Gastroesophageal sphincter (tissue), 4 donors: Measurements from ENCODE around the gene PHF23. TPM values are rescaled to one million over a fixed set of nuclear protein-coding genes. Genes with fewer than 3 reads are reported as not detected.

Source experiments
- ATAC-seq: fragments of 150-250 bp; one replicate; pipeline ENCODE4 v1.9.1; 2016; ENCODE audit warnings: mild to moderate bottlenecking, moderate library complexity
- H3K27ac ChIP-seq, 4 donors: fragments of 200-600 bp; sonication (generic) in 3 of 4; 1 replicate in 3 of 4; 2 replicates in 1 of 4; pipeline ENCODE4 v1.5.1; 2016 to 2019
- H3K27me3 ChIP-seq: fragments of 200-600 bp; sonication (generic); one replicate; pipeline ENCODE4 v1.5.1; 2019
- H3K36me3 ChIP-seq, 2 donors: fragments of 200-600 bp; sonication (generic); one replicate each; pipeline ENCODE4 v1.5.1; 2019; ENCODE audit warnings: control low read depth in 1 of 2
- H3K4me1 ChIP-seq, 3 donors: fragments of 200-600 bp; sonication (generic); 1 replicate in 2 of 3; 2 replicates in 1 of 3; pipeline ENCODE4 v1.5.1; 2016 to 2019; ENCODE audit warnings: control low read depth in 2 of 3
- H3K4me3 ChIP-seq, 2 donors: fragments of 200-600 bp; sonication (generic); one replicate each; pipeline ENCODE4 v1.5.1; 2019; ENCODE audit warnings: mild to moderate bottlenecking in 1 of 2, moderate library complexity in 1 of 2
- H3K9me3 ChIP-seq, 3 donors: fragments of 200-600 bp; sonication (generic); one replicate each; pipeline ENCODE4 v1.5.1; 2017 to 2019; ENCODE audit warnings: control low read depth in 2 of 3
- EP300 ChIP-seq: sonication (generic); formaldehyde crosslinking; IDR thresholded peaks from one replicate; pipeline ENCODE4 v1.6.1; 2017; ENCODE audit warnings: antibody characterized with exemption, mild to moderate bottlenecking
- POLR2A ChIP-seq, 2 donors: fragments of 450-650 bp; IDR thresholded peaks; one replicate each; pipeline ENCODE4 v1.6.1; 2017; ENCODE audit warnings: antibody characterized with exemption in 2 of 2, mild to moderate bottlenecking in 2 of 2, moderate library complexity in 1 of 2
- POLR2AphosphoS5 ChIP-seq: sonication (generic); formaldehyde crosslinking; IDR thresholded peaks from one replicate; pipeline ENCODE4 v1.6.1; 2017; ENCODE audit warnings: antibody characterized with exemption
- WGBS, 2 donors: methylation state at CpG; one replicate each; pipeline ENCODE4 v1.1.5; 2018; ENCODE audit warnings: low coverage in 1 of 2; 5-methylcytosine and 5-hydroxymethylcytosine counted together
- total RNA-seq, 4 donors: library from RNA; depleted of rRNA; stranded (reverse); fragments of >200 nt; gene quantifications; one replicate each; pipeline ENCODE4 v1.1.0, GENCODE V29; 2016
- TF ChIP-seq, protein P1 (sequence below), 4 experiments: fragments of 200-600 bp in 2 of 4; fragments of 450-650 bp in 2 of 4; sonication (generic) in 1 of 4; IDR thresholded peaks; one replicate each; pipeline ENCODE4 v1.5.1; 2017 to 2019; ENCODE audit warnings: antibody characterized with exemption in 4 of 4, mild to moderate bottlenecking in 2 of 4, moderate library complexity in 2 of 4

Gene PHF23
- total RNA-seq, 4 donors from 2014 or later, result 29.4 to 38.2 (median 31.0) TPM

DNA sequence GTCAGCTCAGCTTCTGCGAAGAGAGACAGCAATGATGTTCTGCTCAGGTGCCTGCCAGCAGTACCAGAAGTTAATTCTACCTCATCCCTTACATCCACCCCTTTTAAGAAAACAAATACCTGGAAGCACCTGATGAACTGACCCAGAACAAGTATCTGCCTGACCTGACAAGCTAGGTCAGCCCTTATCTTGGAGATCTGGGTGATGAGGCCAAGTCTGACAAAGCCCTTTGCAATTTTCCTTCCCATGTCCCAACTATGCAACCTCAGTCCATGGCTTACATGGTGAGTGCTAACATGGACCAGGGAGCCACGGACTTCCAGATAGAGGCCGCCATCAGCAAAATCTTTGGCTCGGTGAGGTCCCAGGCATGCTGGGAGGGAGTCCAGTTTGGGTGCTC is 15.9 kb downstream of the PHF23 start:
- TF ChIP-seq EP300, result no peak
- TF ChIP-seq, protein P1, sequence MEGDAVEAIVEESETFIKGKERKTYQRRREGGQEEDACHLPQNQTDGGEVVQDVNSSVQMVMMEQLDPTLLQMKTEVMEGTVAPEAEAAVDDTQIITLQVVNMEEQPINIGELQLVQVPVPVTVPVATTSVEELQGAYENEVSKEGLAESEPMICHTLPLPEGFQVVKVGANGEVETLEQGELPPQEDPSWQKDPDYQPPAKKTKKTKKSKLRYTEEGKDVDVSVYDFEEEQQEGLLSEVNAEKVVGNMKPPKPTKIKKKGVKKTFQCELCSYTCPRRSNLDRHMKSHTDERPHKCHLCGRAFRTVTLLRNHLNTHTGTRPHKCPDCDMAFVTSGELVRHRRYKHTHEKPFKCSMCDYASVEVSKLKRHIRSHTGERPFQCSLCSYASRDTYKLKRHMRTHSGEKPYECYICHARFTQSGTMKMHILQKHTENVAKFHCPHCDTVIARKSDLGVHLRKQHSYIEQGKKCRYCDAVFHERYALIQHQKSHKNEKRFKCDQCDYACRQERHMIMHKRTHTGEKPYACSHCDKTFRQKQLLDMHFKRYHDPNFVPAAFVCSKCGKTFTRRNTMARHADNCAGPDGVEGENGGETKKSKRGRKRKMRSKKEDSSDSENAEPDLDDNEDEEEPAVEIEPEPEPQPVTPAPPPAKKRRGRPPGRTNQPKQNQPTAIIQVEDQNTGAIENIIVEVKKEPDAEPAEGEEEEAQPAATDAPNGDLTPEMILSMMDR (IDR thresholded peaks at IDR 0.05), result no peak
- no peak for TF ChIP-seq POLR2A (IDR thresholded peaks at IDR 0.05)
- TF ChIP-seq POLR2AphosphoS5, result no peak
- Histone ChIP-seq H3K27me3 (no peaks in the 10 kb centered on the region), H3K36me3 (peaks cover 0 to 75% of the 10 kb centered on the region in 2 donors), H3K4me3 (no peak overlapping the region), H3K27ac (peak overlapping the region in 2 of 4 donors; percentile 7 to 38), H3K9me3 (no peaks in the 10 kb centered on the region), H3K4me1 (peaks cover 2 to 41% (median 7%) of the 10 kb centered on the region in 3 donors)
- no CpG with 5 or more reads among the region's 4 CpGs for whole genome bisulfite sequencing, 2 donors
- no peak for ATAC-seq

DNA sequence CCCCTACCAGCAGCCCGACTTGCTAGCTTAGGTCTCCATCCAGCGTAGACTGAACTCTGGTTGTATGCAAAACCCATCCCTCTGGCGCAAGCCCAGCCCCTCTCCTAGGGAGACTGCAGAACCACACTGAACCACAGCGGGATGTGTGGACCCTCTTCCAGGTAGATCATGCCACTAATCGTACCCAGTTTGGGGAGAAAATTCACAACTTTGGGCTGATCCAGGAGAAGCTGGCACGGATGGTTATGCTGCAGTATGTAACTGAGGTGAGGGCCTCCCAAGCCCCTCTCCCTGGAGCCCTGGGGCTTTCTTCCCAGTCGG is 16.3 kb downstream of the PHF23 start:
- 20% methylated on average over 1 of the region's 7 CpGs; no CpG with 5 or more reads in 1 of the 2 donors for WGBS, 2 donors
- Histone ChIP-seq H3K9me3 (no peaks in the 10 kb centered on the region), H3K4me1 (peaks cover 2 to 45% (median 11%) of the 10 kb centered on the region in 3 donors), H3K4me3 (no peak overlapping the region), H3K27me3 (no peaks in the 10 kb centered on the region), H3K36me3 (peaks cover 0 to 70% of the 10 kb centered on the region in 2 donors), H3K27ac (peak overlapping the region in 3 of 4 donors; percentile 7 to 88 (median 38))
- TF ChIP-seq POLR2AphosphoS5 (no peak), EP300 (no peak), POLR2A (IDR thresholded peaks at IDR 0.05) (no peak)
- TF ChIP-seq, protein P1 (IDR thresholded peaks at IDR 0.05), result no peak
- ATAC-seq, result no peak

DNA sequence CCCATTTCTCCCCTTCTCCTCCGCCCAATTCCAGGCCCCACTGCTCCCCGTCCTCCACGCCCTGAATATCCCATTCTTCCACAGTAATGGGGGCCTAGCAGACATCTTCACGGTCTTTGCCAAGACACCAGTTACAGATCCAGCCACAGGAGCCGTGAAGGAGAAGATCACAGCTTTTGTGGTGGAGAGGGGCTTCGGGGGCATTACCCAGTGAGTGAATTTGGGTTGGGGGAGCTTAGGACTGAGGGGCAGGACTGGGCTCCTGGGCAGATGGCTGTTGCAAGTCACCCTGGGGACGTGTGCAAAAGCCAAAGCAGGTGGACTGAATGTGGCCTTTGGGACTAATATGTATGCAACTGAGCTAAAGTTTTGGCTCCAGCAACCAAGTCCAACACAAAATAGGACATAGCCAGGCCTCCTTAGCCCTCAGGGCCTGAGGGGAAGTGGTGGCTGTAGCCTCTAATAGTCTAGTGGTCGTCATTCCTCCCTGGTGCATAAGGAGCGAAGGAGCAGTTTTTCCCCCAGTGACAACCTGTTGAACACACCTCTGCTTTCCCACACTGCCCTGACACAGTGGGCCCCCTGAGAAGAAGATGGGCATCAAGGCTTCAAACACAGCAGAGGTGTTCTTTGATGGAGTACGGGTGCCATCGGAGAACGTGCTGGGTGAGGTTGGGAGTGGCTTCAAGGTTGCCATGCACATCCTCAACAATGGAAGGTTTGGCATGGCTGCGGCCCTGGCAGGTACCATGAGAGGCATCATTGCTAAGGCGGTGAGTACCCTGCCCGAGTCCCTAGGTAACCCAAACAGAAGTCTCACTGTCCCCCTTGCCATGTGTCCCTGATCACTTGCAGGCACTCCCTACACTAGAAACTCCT is 16.9 kb downstream of the PHF23 start:
- no peaks in the 10 kb centered on the region for H3K9me3 ChIP-seq
- ATAC-seq, result no peak
- H3K27ac ChIP-seq, result peak overlapping the region in 3 of 4 donors; percentile 88 to 98 (median 97)
- peaks cover 0 to 64% of the 10 kb centered on the region in 2 donors for H3K36me3 ChIP-seq
- 60 to 65% methylated on average over 6 of the region's 15 CpGs for WGBS, 2 donors
- peaks cover 2 to 50% (median 15%) of the 10 kb centered on the region in 3 donors for H3K4me1 ChIP-seq
- no peak for TF ChIP-seq POLR2A (IDR thresholded peaks at IDR 0.05)
- TF ChIP-seq, protein P1 (IDR thresholded peaks at IDR 0.05), result no peak
- no peak for TF ChIP-seq EP300
- no peak for TF ChIP-seq POLR2AphosphoS5
- H3K27me3 ChIP-seq, result no peaks in the 10 kb centered on the region
- no peak overlapping the region for H3K4me3 ChIP-seq

DNA sequence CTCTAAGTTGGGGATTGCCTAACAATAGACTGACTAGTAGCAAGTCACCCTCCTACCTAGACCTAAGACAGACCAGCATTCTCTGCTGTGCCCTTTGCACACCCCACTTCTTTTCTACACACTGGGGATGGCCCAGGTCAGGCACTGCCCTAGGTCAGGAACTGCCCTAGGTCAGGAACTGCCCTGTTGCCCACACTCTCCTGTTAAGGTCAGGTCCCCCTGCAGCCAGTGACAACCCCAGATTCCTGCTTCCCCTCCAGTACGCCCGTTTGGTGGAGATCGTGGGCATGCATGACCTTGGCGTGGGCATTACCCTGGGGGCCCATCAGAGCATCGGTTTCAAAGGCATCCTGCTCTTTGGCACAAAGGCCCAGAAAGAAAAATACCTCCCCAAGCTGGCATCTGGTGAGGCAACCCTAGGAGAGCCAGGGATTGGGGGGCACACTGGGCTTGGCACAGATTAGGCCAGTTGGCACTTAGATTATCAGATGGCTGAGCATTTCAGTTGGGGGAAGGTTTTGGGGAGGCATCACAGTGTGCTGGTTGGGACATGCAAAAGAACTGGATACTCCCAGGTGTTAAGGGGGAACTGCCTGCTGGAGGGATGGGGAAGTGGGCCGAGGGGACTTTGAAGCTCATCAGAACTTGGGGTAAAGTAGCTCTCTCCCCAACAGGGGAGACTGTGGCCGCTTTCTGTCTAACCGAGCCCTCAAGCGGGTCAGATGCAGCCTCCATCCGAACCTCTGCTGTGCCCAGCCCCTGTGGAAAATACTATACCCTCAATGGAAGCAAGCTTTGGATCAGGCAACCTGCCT is 17.8 kb downstream of the PHF23 start:
- H3K27ac ChIP-seq, result peak overlapping the region in 3 of 4 donors; percentile 88 to 98 (median 97)
- H3K9me3 ChIP-seq, result no peaks in the 10 kb centered on the region
- no peaks in the 10 kb centered on the region for H3K27me3 ChIP-seq
- no peak overlapping the region for H3K4me3 ChIP-seq
- H3K4me1 ChIP-seq, result peaks cover 2 to 58% (median 20%) of the 10 kb centered on the region in 3 donors
- peaks cover 0 to 56% of the 10 kb centered on the region in 2 donors for H3K36me3 ChIP-seq
- no peak for TF ChIP-seq POLR2AphosphoS5
- no peak for TF ChIP-seq EP300
- TF ChIP-seq, protein P1 (IDR thresholded peaks at IDR 0.05), result no peak
- TF ChIP-seq POLR2A (IDR thresholded peaks at IDR 0.05), result no peak
- 71 to 78% methylated on average over 5 of the region's 10 CpGs for WGBS, 2 donors
- ATAC-seq, result no peak
